ENCODE measurements around the gene MEGF11.

Gene MEGF11

GRCh38 chr15:66148187-66148586 lies 105.4 kb downstream of the MEGF11 start:
- in situ Hi-C loops (cut with MboI; ENCODE audit: low sequenced_read_pairs) = no loop called here

GRCh38 chr15:66147440-66147839 lies 106.1 kb downstream of the MEGF11 start:
- in situ Hi-C loops (cut with MboI; ENCODE audit: low sequenced_read_pairs) = no loop called here

- in situ Hi-C loops (cut with MboI; ENCODE audit: low sequenced_read_pairs) = no loop called here
Measured at GRCh38 chr15:66145726-66146182, 107.8 kb downstream of the MEGF11 start.

- in situ Hi-C loops (cut with MboI; ENCODE audit: low sequenced_read_pairs) = no loop called here
Measured at GRCh38 chr15:66144978-66145725, 108.4 kb downstream of the MEGF11 start.

DNA sequence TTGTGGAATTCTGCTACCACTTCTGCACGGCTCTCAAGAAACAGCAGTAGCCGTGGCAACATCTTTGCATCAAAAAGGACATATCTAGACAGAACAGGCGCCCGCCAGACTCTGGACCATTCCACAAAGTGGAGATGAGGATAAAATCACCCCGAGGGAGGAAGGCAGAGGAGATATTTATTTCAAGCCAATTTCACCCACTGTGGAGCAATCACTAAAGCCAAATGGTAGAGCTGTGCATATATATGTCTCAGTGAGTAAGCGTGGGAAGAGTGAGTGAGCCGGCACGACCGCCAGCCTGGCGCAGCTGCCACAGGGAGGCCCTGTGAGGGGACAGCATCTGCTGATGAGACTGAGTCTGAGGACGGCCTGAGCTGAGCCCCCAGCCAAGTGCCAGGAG lies 111.3 kb downstream of the MEGF11 start:
- in situ Hi-C loops (cut with MboI; ENCODE audit: low sequenced_read_pairs) = no loop called here

GRCh38 chr15:66139591-66140207 lies 113.9 kb downstream of the MEGF11 start:
- in situ Hi-C loops (cut with MboI; ENCODE audit: low sequenced_read_pairs) = no loop called here

DNA sequence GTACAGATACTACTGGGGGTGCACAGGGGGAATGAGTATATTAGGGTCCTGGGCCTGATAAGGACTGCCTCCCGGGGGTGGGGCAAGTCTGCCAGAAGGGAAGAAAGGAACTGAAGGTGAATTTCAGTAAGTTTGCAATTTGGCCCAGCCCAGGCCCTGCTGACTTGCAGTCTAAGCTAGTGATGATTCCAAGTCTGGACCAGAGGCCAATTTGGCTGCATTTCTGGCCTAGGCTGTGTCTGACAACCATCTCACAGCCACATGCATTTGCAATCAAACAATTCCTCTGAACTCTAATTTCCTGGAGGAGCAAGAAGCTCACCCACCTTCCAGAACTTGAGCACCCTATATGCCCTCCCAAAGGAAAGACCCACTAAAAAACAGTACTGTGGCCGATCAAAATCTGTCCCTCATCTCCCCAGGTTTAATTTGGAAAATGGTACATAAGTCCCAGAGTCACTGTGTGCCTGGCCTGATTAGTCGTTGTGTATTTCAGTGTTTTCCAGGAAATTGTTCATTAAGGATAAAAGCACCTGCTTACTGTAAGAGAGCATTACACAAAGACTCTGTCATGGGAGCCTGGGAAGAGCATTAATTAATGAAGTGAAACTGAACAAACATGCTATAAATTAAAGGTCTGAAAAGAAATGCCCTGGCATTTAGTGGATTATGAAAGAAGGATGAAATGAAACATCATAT lies 114.5 kb downstream of the MEGF11 start:
- in situ Hi-C loops (cut with MboI; ENCODE audit: low sequenced_read_pairs) = no loop called here

DNA sequence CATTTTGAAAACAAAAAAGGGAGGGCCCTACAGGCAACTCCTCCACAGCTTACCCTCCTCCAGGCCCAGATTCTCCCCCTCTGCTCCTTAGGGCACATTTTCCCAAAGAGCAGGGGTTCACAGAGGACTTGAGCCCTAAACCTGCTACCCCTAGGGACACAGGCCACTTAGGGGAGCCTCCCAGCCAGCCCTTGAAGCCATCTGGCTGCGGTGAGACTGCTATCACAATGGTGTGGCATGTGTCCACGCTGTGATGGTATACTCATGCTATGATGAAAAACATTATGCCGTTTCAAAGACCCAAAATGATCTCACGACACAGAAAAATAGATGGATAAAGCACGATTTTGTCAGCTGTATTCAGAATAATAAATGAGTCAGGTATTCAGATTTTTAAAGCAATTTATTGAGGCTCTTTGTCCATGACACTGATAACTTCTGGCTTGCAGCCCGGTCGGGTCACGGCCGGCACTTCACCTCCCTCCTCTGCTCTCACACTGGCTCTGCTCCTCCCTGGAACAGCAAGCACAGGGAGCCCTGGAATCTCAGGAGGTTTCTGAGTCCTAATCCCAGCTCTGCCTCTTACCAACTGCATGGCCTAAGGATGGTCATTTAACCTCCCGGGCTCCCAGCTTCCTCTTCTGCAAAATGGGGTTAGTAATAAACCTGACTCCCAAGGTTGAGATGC lies 115.3 kb downstream of the MEGF11 start:
- in situ Hi-C loops (cut with MboI; ENCODE audit: low sequenced_read_pairs) = no loop called here

DNA sequence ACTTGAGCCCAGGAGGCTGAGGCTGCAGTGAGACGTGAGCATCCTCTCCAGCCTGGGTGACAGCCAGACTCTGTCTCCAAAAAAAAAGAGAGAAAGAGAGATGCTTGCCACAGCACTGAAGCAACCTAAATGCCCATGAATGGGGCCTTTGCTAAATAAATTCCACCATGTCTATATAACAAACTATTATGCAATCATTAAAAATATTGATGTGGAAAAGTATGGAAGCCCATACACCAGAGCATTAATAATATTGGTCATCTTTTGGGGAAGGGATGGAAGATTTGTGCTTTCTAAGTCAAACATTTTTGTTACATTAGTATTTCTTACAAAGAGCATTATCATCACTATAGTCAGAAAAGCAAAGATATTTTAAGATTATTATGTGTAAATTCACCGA lies 116.6 kb downstream of the MEGF11 start:
- in situ Hi-C loops (cut with MboI; ENCODE audit: low sequenced_read_pairs) = no loop called here

GRCh38 chr15:66135664-66136063 lies 117.9 kb downstream of the MEGF11 start:
- in situ Hi-C loops (cut with MboI; ENCODE audit: low sequenced_read_pairs) = no loop called here

GRCh38 chr15:66134284-66134683 lies 119.3 kb downstream of the MEGF11 start:
- in situ Hi-C loops (cut with MboI; ENCODE audit: low sequenced_read_pairs) = no loop called here

DNA sequence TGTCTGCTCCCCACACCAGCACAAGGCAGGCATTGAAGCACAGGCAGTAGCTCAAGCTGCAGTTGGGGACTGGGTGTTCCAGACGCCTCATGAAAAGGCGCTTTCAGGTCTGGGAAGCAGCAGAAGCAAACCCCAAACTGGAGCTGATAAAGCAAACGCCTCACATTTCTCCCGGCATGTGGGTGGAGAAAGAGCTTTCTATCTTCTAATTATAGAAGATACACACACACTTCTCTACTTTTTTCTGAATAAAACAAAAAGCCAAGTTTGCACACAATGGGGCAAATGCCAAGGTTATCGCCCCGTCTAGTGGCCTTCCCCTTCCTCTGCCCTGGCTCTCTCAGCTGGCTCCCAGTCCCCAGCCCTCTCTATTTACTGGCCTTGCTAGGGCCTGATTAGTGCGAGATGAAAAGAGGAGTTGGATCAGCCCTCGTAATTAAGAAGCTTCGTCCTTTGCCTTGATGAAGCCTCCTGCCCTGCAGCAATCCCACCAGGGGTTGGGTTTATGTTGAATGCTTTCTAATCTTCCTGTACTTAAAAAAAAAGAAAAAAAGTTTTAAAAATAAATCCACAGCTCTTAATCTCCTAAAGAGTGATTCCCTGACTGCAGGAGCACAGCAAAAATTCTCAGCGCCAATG lies 120.2 kb downstream of the MEGF11 start:
- in situ Hi-C loops (cut with MboI; ENCODE audit: low sequenced_read_pairs) = no loop called here

DNA sequence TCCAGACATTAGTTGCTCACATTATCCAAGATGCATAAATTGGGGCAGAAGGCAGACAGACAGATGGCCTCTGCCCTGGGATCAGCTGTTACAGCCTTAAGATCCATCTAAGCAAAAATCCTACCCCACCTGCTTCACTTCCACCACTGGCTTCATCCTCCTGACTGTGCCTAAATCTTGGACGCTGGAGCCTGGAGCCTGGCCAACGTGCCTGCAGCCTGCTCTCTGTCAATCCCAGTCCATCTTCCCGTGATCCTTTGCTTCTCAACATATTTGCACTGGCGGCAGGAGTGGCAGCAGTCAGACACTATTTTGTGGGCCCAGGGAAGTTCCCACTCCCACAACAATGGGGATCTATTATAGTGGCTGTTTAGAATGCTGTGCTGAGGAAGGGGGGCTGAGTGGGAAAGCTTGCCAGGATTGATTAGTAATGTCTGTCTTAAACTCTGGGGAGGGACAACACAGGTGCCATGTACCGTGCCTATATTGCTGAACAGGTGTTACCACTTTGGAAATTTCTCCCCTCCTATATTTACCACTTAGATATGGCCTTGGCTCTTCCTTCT lies 121.2 kb downstream of the MEGF11 start:
- in situ Hi-C loops (cut with MboI; ENCODE audit: low sequenced_read_pairs) = no loop called here

DNA sequence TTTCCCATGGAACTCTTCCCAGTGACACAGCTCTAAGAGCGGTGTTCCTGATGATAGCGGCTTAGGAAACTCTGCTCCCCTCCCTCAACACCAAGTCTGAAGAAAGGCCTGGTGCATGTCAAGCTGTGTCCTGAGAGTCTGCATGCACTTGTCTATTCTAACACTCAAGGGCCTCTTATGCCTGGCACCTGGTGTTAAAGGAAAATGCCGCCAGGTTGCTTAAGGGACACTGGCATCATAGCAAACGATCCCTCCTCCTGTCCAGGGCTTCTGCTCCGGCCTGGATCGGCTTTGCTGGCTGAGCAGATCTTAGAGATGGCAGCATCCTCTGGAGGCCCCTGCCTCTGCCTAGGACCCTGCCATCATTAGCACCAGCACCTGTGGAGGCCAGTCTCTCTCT lies 121.7 kb downstream of the MEGF11 start:
- in situ Hi-C loops (cut with MboI; ENCODE audit: low sequenced_read_pairs) = no loop called here

GRCh38 chr15:66131200-66131599 lies 122.3 kb downstream of the MEGF11 start:
- in situ Hi-C loops (cut with MboI; ENCODE audit: low sequenced_read_pairs) = no loop called here

DNA sequence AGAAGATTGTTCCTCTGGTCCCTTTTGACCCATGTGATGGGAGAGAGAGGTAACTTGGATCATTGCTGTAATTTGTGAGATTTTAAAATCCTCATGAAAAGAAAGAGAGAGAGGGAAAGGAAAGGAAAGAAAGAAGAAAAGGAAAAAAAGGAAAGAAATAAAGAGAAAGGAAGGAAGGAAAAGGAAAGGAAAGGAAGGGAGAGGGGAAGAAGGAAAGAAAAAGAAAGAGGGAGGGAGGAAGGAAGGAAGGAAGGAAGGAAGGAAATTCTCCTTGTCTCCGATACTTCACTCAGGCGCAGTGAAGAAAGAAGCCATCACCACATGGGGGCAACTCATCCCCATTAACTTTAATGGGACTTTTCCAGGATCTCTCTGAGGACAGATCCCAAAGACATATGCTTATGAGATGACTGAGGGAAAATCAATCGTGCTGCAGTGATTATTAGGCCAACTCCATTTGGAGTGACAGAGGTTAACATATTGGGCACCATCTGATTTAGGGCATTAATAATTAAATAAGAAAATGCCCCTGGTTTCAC lies 123.0 kb downstream of the MEGF11 start:
- in situ Hi-C loops (cut with MboI; ENCODE audit: low sequenced_read_pairs) = no loop called here

GRCh38 chr15:66129586-66129985 lies 124.0 kb downstream of the MEGF11 start:
- in situ Hi-C loops (cut with MboI; ENCODE audit: low sequenced_read_pairs) = no loop called here

- in situ Hi-C loops (cut with MboI; ENCODE audit: low sequenced_read_pairs) = no loop called here
Measured at GRCh38 chr15:66128116-66128680, 125.4 kb downstream of the MEGF11 start.

GRCh38 chr15:66126456-66126855 lies 127.1 kb downstream of the MEGF11 start:
- in situ Hi-C loops (cut with MboI; ENCODE audit: low sequenced_read_pairs) = no loop called here

DNA sequence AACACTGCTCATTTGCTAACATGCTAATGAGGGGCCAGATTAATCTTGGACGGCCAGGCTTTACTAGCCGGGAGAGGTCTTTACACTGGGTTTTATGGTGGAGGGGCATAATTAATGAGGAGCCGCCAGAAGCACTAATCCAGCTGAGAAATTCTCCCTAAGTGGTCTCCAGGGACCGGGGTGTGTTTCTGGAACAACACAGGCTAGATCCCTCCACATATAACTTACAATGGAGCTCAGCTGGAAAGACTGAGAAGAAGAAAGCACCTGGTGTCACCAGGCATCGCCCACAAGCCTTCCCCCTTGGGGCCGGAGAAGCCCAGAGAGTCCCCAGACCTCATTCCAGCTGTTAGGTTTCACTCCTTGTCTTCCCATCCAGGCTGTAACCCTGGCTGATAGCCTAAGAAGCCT lies 127.5 kb downstream of the MEGF11 start:
- in situ Hi-C loops (cut with MboI; ENCODE audit: low sequenced_read_pairs) = no loop called here
